ENCODE measurements around the gene SCAPER. TPM values are rescaled to one million over a fixed set of nuclear protein-coding genes. Genes with fewer than 3 reads are reported as not detected.

Gene SCAPER
- total RNA-seq, 1 experiment from 2014 or later: 7.4 TPM

DNA sequence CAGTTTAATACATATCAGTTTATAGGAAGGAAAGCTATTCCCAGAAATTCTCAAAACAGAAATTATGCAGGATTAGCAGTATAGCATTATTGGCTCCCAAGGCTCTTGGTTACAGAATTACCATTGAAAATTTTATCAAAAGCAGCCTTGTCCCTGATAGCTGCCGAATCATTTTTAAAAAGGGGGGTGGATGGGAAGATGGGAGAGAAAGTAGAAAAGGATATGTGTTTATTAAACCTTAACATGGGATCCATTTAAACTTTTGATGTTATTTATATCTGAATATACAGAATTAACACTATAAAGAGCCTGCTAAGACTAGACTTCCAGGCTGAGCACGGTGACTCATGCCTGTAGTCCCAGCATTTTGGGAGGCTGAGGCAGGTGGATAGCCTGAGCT lies 37.2 kb upstream of the SCAPER start:
- Histone ChIP-seq H3K4me2 (ENCODE audit: insufficient read depth, insufficient read length, low read length) (no peak overlapping the region), H3K4ac (ENCODE audit: low read depth, low read length) (no peak overlapping the region), H3K14ac (ENCODE audit: insufficient read depth, low read length) (no peak overlapping the region), H2BK20ac (ENCODE audit: low read depth, low read length, poor library complexity, severe bottlenecking) (no peak overlapping the region), H4K5ac (ENCODE audit: insufficient read length, low read depth, low read length) (no peak overlapping the region), H3K56ac (ENCODE audit: insufficient read length, low read depth, low read length) (no peak overlapping the region), H4K20me1 (ENCODE audit: control insufficient read depth, insufficient read depth, insufficient read length) (no peaks in the 10 kb centered on the region), H2AK5ac (ENCODE audit: insufficient read length, low read length) (no peak overlapping the region), H3K27ac (ENCODE audit: insufficient read length, low read depth, low read length) (no peak overlapping the region), H2AFZ (ENCODE audit: low read length) (no peak overlapping the region), H4K91ac (ENCODE audit: insufficient read length, low read depth, low read length) (no peak overlapping the region), H3T11ph (ENCODE audit: low read length) (no peak overlapping the region), H2BK5ac (ENCODE audit: insufficient read length, low read length) (no peak overlapping the region), H2BK12ac (ENCODE audit: insufficient read length, low read depth, low read length) (no peak overlapping the region), H2BK15ac (ENCODE audit: low read depth, low read length) (no peak overlapping the region), H2BK120ac (ENCODE audit: low read depth, low read length, poor library complexity, severe bottlenecking) (no peak overlapping the region), H3K4me1 (ENCODE audit: insufficient read depth, low read length) (no peaks in the 10 kb centered on the region), H3K9me3 (ENCODE audit: control insufficient read depth, low read depth, low read length) (no peaks in the 10 kb centered on the region), H3K79me1 (ENCODE audit: insufficient read depth, low read depth, low read length, poor library complexity, severe bottlenecking) (peaks cover 8% of the 10 kb centered on the region), H3K18ac (ENCODE audit: insufficient read length, low read depth, low read length) (no peak overlapping the region), H3K23me2 (ENCODE audit: insufficient read length, low read depth, low read length, poor library complexity, severe bottlenecking) (no peaks in the 10 kb centered on the region), H3K27me3 (ENCODE audit: insufficient read depth, low read length) (no peaks in the 10 kb centered on the region), H3K9ac (ENCODE audit: extremely low read depth, insufficient read length, low read length) (no peak overlapping the region), H3K23ac (ENCODE audit: insufficient read length, low read depth, low read length) (no peak overlapping the region), H3K79me2 (ENCODE audit: insufficient read depth, low read length) (no peaks in the 10 kb centered on the region), H4K8ac (replicated peaks; ENCODE audit: insufficient read length, low read depth, low read length) (no peak overlapping the region)
- no peak for TF ChIP-seq CTCF (conservative IDR thresholded peaks at IDR 0.05)
- H3K4me1 Mint-ChIP-seq: peaks cover 11% of the 10 kb centered on the region in 2 experiments
- DNase-seq: no peak
- no peaks in the 10 kb centered on the region for H3K27me3 Mint-ChIP-seq (ENCODE audit: low read depth)
- no peaks in the 10 kb centered on the region for H3K9me3 Mint-ChIP-seq
- H3K36me3 Mint-ChIP-seq (ENCODE audit: insufficient read depth in 1 of 3, low read depth in 3 of 3): peaks cover 18 to 70% (median 55%) of the 10 kb centered on the region in 3 experiments; a peak in 6 of 7 replicates
- H3K4me3 Mint-ChIP-seq: no peak overlapping the region
- WGBS (ENCODE audit: extremely low coverage, insufficient read length, low lambda C conversion rate): no CpG with 5 or more reads among the region's 2 CpGs
- H3K27ac Mint-ChIP-seq: peak overlapping the region in 1 of 3 experiments; percentile 80; a peak in 1 of 7 replicates

Data from H9 (cell line).